Mucosa of descending colon (tissue), 3 donors: ENCODE data around the gene ASTN2. TPM values are rescaled to one million over a fixed set of nuclear protein-coding genes. Genes with fewer than 3 reads are reported as not detected.
A peak's percentile ranks its signal among the peaks of the same experiment; 100 is the strongest.

Experiments
- ATAC-seq: fragments of 200-7000 bp; cut with Tn5 transposase; one replicate; pipeline ENCODE4 v1.9.1; 2020; ENCODE audit warnings: mild to moderate bottlenecking, moderate library complexity
- DNase-seq, 3 donors: peaks; one replicate each; pipeline ENCODE4 v3.0.0-alpha.2; 2020
- H3K36me3 ChIP-seq: fragments of 200-600 bp; one replicate; pipeline ENCODE4 v1.8.0; 2021; ENCODE audit warnings: low read depth, mild to moderate bottlenecking
- H3K4me1 ChIP-seq: fragments of 200-600 bp; one replicate; pipeline ENCODE4 v1.8.0; 2021; ENCODE audit warnings: low read depth, mild to moderate bottlenecking
- H3K4me3 ChIP-seq: fragments of 200-600 bp; one replicate; pipeline ENCODE4 v1.8.0; 2021; ENCODE audit warnings: mild to moderate bottlenecking
- H3K9me3 ChIP-seq: fragments of 200-600 bp; one replicate; pipeline ENCODE4 v1.8.0; 2021; ENCODE audit warnings: mild to moderate bottlenecking
- CTCF ChIP-seq: fragments of 200-600 bp; IDR thresholded peaks from one replicate; pipeline ENCODE4 v1.8.0; 2022; ENCODE audit warnings: antibody characterized with exemption, mild to moderate bottlenecking
- intact Hi-C, 2 donors: fragments of 100-400 bp; cut with DNase I in 1 of 2; cut with micrococcal nuclease in 1 of 2; formaldehyde crosslinking; loops; one replicate each; pipeline versions ENCODE4 v1.11.0 to v1.11.1; 2022; cut with DNase I, micrococcal nuclease
- total RNA-seq, 3 donors: library from RNA; stranded (reverse); fragmentation: NEBNext Ultra II Directional in 2 of 3; extraction: Animal tissue kit (Norgen Biotek cat#: 25700) in 2 of 3; gene quantifications; one replicate each; pipeline versions ENCODE4 v1.2.1 to v1.2.4, GENCODE V29; 2021 to 2023
- donor health status: DM: no; HTN: no; CAD: no; lungs with moderate emphysema.
- donor health status: DM: no; HTN: no; CAD: no.
- donor health status: DM: no; HTN: yes; CAD: no.

ASTN2 gene
- total RNA-seq, 3 donors from 2014 or later = 3.5 to 6.1 (median 5.4) TPM

- no peaks in the 10 kb centered on the region for H3K4me1 ChIP-seq
- H3K4me3 ChIP-seq = no peak overlapping the region
- DNase-seq (no peak), ATAC-seq (no peak)
- intact Hi-C loops = no loop called here
- TF ChIP-seq CTCF = no peak
- no peaks in the 10 kb centered on the region for H3K36me3 ChIP-seq
- peaks cover 5% of the 10 kb centered on the region for H3K9me3 ChIP-seq
These were observed 821.9 kb downstream of the ASTN2 start for GRCh38 chr9:116592970-116593369.

DNA sequence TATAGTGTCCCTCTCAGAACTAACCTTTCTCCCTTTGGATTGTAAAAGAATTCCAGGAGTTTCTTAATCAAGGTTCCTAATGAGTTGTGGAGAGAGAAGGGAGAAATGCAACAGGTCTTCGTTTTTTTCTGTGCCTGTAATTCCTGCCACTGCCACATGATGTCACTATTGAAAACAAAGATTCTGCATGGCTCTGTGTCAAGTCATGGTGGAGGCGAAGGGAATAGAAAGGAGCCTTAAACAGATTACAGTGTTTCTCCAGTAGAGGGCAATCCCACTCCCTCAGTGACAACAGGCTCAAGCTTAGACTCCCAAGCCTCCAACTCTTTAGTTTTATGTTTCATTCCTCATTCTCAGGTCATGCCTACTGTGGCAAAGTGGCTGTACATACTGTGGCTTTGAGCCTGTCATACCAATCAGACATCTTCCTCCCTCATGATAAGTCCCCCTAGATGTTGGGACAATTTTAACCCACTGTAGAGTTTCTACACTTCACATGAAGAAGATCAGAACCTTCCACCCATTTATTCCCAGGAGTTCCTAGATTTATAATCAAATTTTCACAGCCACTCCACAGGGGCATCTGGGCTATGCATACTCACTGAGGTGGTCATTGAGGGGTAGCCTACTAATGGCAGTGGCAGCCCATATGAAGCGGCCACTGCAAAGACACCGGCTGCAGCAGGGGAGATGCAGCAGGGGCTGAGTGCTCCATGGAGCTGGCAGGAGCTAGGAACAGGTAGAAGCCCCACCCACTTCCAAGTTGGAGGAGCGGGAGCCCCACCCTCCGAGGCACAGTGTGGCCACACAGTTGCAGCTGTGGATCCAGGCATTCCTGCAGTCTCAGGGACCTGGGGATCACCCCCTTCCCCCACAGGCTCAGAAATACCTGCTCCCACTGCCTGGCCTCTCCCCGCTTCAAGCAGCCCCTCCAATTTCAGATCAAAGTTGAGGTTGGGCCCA lies 825.2 kb downstream of the ASTN2 start:
- TF ChIP-seq CTCF = peak; percentile 40
- ATAC-seq = peak; percentile 91
- intact Hi-C loops = no loop called here
- peak in 1 of 3 donors; percentile 28 for DNase-seq
- H3K9me3 ChIP-seq = peaks cover 5% of the 10 kb centered on the region
- H3K36me3 ChIP-seq = no peaks in the 10 kb centered on the region
- H3K4me3 ChIP-seq = no peak overlapping the region
- no peaks in the 10 kb centered on the region for H3K4me1 ChIP-seq

DNA sequence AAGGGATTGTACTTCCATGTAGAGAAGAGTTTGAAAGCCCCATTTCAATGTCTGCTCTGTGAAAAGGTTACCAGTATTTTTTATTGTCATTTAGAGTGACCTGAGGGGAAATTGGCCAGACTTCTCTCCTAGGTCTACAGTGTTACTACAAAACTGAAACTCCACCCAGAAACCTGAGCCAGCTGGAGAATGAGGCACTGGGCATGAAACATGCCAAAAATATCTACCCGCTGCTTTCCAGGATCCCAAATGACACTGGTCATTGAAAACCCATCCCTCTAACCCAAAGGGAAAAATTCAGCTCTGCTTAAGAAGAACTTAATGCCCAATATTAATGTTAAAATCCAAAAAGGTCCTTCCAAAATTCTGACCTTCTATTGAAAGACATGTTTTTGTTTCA lies 826.9 kb downstream of the ASTN2 start:
- Histone ChIP-seq H3K4me3 (no peak overlapping the region), H3K9me3 (peaks cover 5% of the 10 kb centered on the region), H3K36me3 (no peaks in the 10 kb centered on the region), H3K4me1 (no peaks in the 10 kb centered on the region)
- no peak for TF ChIP-seq CTCF
- ATAC-seq (no peak), DNase-seq (no peak)
- intact Hi-C loops = no loop called here

GRCh38 chr9:116585896-116586295 lies 829.0 kb downstream of the ASTN2 start:
- H3K9me3 ChIP-seq = peaks cover 5% of the 10 kb centered on the region
- H3K4me3 ChIP-seq = no peak overlapping the region
- intact Hi-C loops = no loop called here
- no peak for TF ChIP-seq CTCF
- no peaks in the 10 kb centered on the region for H3K36me3 ChIP-seq
- DNase-seq (no peak), ATAC-seq (no peak)
- no peaks in the 10 kb centered on the region for H3K4me1 ChIP-seq

- no peak for DNase-seq
These were observed 829.7 kb downstream of the ASTN2 start for GRCh38 chr9:116585204-116585603.

More at GRCh38 chr9:116585204-116585603, 829.7 kb downstream of the ASTN2 start:
- Histone ChIP-seq H3K9me3 (peaks cover 5% of the 10 kb centered on the region), H3K4me3 (no peak overlapping the region), H3K36me3 (no peaks in the 10 kb centered on the region), H3K4me1 (no peaks in the 10 kb centered on the region)
- ATAC-seq = peak; percentile 66
- intact Hi-C loops = no loop called here
- no peak for TF ChIP-seq CTCF
